ENCODE data around the gene CDH4. TPM values are rescaled to one million over a fixed set of nuclear protein-coding genes. Genes with fewer than 3 reads are reported as not detected.

The CDH4 gene
- total RNA-seq, 6 donors from 2014 or later = 0.20 to 1.0 (median 0.40) TPM; not detected in 1

GRCh38 chr20:61817575-61817974 lies 565.5 kb downstream of the CDH4 start:
- DNase-seq (no peak), ATAC-seq (ENCODE audit: low FRiP score in 2 of 2) (no peak)
- Histone ChIP-seq H3K27me3 (no peaks in the 10 kb centered on the region), H3K36me3 (no peaks in the 10 kb centered on the region), H3K27ac (no peak overlapping the region), H3K4me3 (no peak overlapping the region), H3K4me1 (no peaks in the 10 kb centered on the region), H3K9me3 (no peaks in the 10 kb centered on the region)
- no peak for TF ChIP-seq POLR2AphosphoS5 (IDR thresholded peaks at IDR 0.05)
- TF ChIP-seq EP300 (IDR thresholded peaks at IDR 0.05) = no peak
- no peak for TF ChIP-seq POLR2A (IDR thresholded peaks at IDR 0.05)
- no peak for TF ChIP-seq CTCF (IDR thresholded peaks at IDR 0.05)
- 74 to 75% methylated on average over 13 of the region's 13 CpGs for WGBS, 2 donors

GRCh38 chr20:61818746-61819573 lies 566.9 kb downstream of the CDH4 start:
- DNase-seq (no peak), ATAC-seq (ENCODE audit: low FRiP score in 2 of 2) (no peak)
- no peak overlapping the region for H3K4me3 ChIP-seq
- H3K27me3 ChIP-seq = no peaks in the 10 kb centered on the region
- no peaks in the 10 kb centered on the region for H3K4me1 ChIP-seq
- TF ChIP-seq EP300 (IDR thresholded peaks at IDR 0.05) (no peak), CTCF (IDR thresholded peaks at IDR 0.05) (no peak), POLR2A (IDR thresholded peaks at IDR 0.05) (no peak), POLR2AphosphoS5 (IDR thresholded peaks at IDR 0.05) (no peak)
- no peak overlapping the region for H3K27ac ChIP-seq
- no peaks in the 10 kb centered on the region for H3K36me3 ChIP-seq
- 89 to 91% methylated on average over 25 to 32 of the region's 32 CpGs for WGBS, 2 donors
- no peaks in the 10 kb centered on the region for H3K9me3 ChIP-seq

GRCh38 chr20:61819574-61819846 lies 567.4 kb downstream of the CDH4 start:
- Histone ChIP-seq H3K27me3 (no peaks in the 10 kb centered on the region), H3K4me3 (no peak overlapping the region), H3K9me3 (no peaks in the 10 kb centered on the region), H3K36me3 (no peaks in the 10 kb centered on the region), H3K4me1 (no peaks in the 10 kb centered on the region), H3K27ac (no peak overlapping the region)
- DNase-seq = no peak
- no peak for ATAC-seq (ENCODE audit: low FRiP score in 2 of 2)
- WGBS, 2 donors = 71 to 72% methylated on average over 3 of the region's 3 CpGs
- TF ChIP-seq EP300 (IDR thresholded peaks at IDR 0.05) = no peak
- no peak for TF ChIP-seq POLR2A (IDR thresholded peaks at IDR 0.05)
- no peak for TF ChIP-seq CTCF (IDR thresholded peaks at IDR 0.05)
- no peak for TF ChIP-seq POLR2AphosphoS5 (IDR thresholded peaks at IDR 0.05)

GRCh38 chr20:61819921-61820825 lies 568.1 kb downstream of the CDH4 start:
- ATAC-seq (ENCODE audit: low FRiP score in 2 of 2) = peak; percentile 6 to 9
- Histone ChIP-seq H3K27ac (no peak overlapping the region), H3K27me3 (no peaks in the 10 kb centered on the region), H3K9me3 (no peaks in the 10 kb centered on the region), H3K4me1 (no peaks in the 10 kb centered on the region), H3K36me3 (no peaks in the 10 kb centered on the region), H3K4me3 (no peak overlapping the region)
- TF ChIP-seq EP300 (IDR thresholded peaks at IDR 0.05) (no peak), CTCF (IDR thresholded peaks at IDR 0.05) (no peak), POLR2A (IDR thresholded peaks at IDR 0.05) (no peak), POLR2AphosphoS5 (IDR thresholded peaks at IDR 0.05) (no peak)
- 81 to 83% methylated on average over 17 to 27 of the region's 27 CpGs for WGBS, 2 donors
- no peak for DNase-seq

Measured in upper lobe of left lung (tissue), 6 donors.